ENCODE measurements around the gene WDR90.

- TF ChIP-seq CTCF (IDR thresholded peaks at IDR 0.05; ENCODE audit: low read length), result no peak
- no peak for TF ChIP-seq EZH2 (IDR thresholded peaks at IDR 0.05; ENCODE audit: borderline replicate concordance, low read length)
Observed at GRCh38 chr16:609316-609715, 39.8 kb upstream of the WDR90 start.
